Liver (tissue), 9 donors: ENCODE data around the gene ZNF827. TPM values are rescaled to one million over a fixed set of nuclear protein-coding genes. Genes with fewer than 3 reads are reported as not detected.

Experiments
- DNase-seq: peaks from one replicate; pipeline ENCODE4 v3.0.0-alpha.2; 2017; ENCODE audit warnings: low spot score
- H3K27ac ChIP-seq, 2 donors: one replicate each; pipeline ENCODE4 v1.7.0; 2013; ENCODE audit warnings: inconsistent platforms in 2 of 2, low read length in 2 of 2, control low read depth in 1 of 2, low read depth in 1 of 2, mild to moderate bottlenecking in 1 of 2
- H3K27me3 ChIP-seq, 4 donors: one replicate each; pipeline versions ENCODE4 v1.6.1 to v1.7.0; 2013; ENCODE audit warnings: low read length in 3 of 4, inconsistent platforms in 1 of 4, mild to moderate bottlenecking in 1 of 4, moderate library complexity in 1 of 4; ENCODE audit not compliant: control insufficient read depth in 4 of 4, insufficient read depth in 4 of 4
- H3K36me3 ChIP-seq, 4 donors: one replicate each; pipeline versions ENCODE4 v1.6.1 to v1.7.0; 2013; ENCODE audit warnings: low read length in 3 of 4, mild to moderate bottlenecking in 3 of 4, low read depth in 1 of 4, moderate library complexity in 1 of 4; ENCODE audit not compliant: control insufficient read depth in 4 of 4, insufficient read depth in 3 of 4
- H3K4me1 ChIP-seq, 4 donors: one replicate each; pipeline versions ENCODE4 v1.6.1 to v1.7.0; 2013; ENCODE audit warnings: low read length in 3 of 4, mild to moderate bottlenecking in 3 of 4, moderate library complexity in 1 of 4; ENCODE audit not compliant: control insufficient read depth in 4 of 4, insufficient read depth in 4 of 4
- H3K4me3 ChIP-seq, 3 donors: one replicate each; pipeline versions ENCODE4 v1.6.1 to v1.7.0; 2013; ENCODE audit warnings: low read length in 3 of 3, control low read depth in 1 of 3, low read depth in 1 of 3, mild to moderate bottlenecking in 1 of 3
- H3K9ac ChIP-seq, 2 donors: one replicate each; pipeline ENCODE4 v1.7.0; 2013; ENCODE audit warnings: low read length in 2 of 2, mild to moderate bottlenecking in 2 of 2, moderate library complexity in 2 of 2, control low read depth in 1 of 2, low read depth in 1 of 2
- H3K9me3 ChIP-seq, 4 donors: one replicate each; pipeline versions ENCODE4 v1.6.1 to v1.7.0; 2013; ENCODE audit warnings: low read length in 3 of 4; ENCODE audit not compliant: control insufficient read depth in 4 of 4
- ATF3 ChIP-seq: IDR thresholded peaks from 2 replicates; pipeline ENCODE4 v1.6.1; 2016; ENCODE audit warnings: antibody characterized with exemption
- CTCF ChIP-seq: fragments of 150-350 bp; IDR thresholded peaks from 2 replicates; pipeline ENCODE4 v1.5.1; 2017; ENCODE audit warnings: improper control_type of control experiment, low read depth, low read length; ENCODE audit not compliant: missing input control
- FOXA1 ChIP-seq: IDR thresholded peaks from 2 replicates; pipeline ENCODE4 v1.6.1; 2016; ENCODE audit warnings: antibody characterized with exemption
- FOXA2 ChIP-seq: IDR thresholded peaks from 2 replicates; pipeline ENCODE4 v1.6.1; 2016; ENCODE audit warnings: antibody characterized with exemption
- GABPA ChIP-seq, 2 donors: IDR thresholded peaks in 1 of 2; conservative IDR thresholded peaks in 1 of 2; 2 replicates each; pipeline ENCODE4 v1.6.1; 2016; ENCODE audit warnings: antibody characterized with exemption in 2 of 2, mild to moderate bottlenecking in 1 of 2, moderate library complexity in 1 of 2
- HNF4A ChIP-seq, 2 donors: conservative IDR thresholded peaks; 2 replicates each; pipeline ENCODE4 v1.6.1; 2016; ENCODE audit warnings: antibody characterized with exemption in 2 of 2, mild to moderate bottlenecking in 2 of 2
- HNF4G ChIP-seq: IDR thresholded peaks from 2 replicates; pipeline ENCODE4 v1.6.1; 2016; ENCODE audit warnings: antibody characterized with exemption
- JUND ChIP-seq, 2 donors: IDR thresholded peaks; 2 replicates each; pipeline ENCODE4 v1.6.1; 2016; ENCODE audit warnings: antibody characterized with exemption in 2 of 2
- NR2F2 ChIP-seq: IDR thresholded peaks from 2 replicates; pipeline ENCODE4 v1.6.1; 2016; ENCODE audit warnings: antibody characterized with exemption
- RAD21 ChIP-seq, 2 donors: IDR thresholded peaks; 2 replicates each; pipeline ENCODE4 v1.6.1; 2016; ENCODE audit warnings: antibody characterized with exemption in 2 of 2, mild to moderate bottlenecking in 2 of 2
- REST ChIP-seq: IDR thresholded peaks from 2 replicates; pipeline ENCODE4 v1.6.1; 2016; ENCODE audit warnings: antibody characterized with exemption, mild to moderate bottlenecking
- RXRA ChIP-seq, 2 donors: IDR thresholded peaks; 2 replicates each; pipeline ENCODE4 v1.6.1; 2017 to 2018; ENCODE audit warnings: antibody characterized with exemption in 2 of 2, mild to moderate bottlenecking in 1 of 2
- SP1 ChIP-seq: IDR thresholded peaks from 2 replicates; pipeline ENCODE4 v1.6.1; 2018; ENCODE audit warnings: antibody characterized with exemption, mild to moderate bottlenecking
- TAF1 ChIP-seq: conservative IDR thresholded peaks from 2 replicates; pipeline ENCODE4 v1.6.1; 2016; ENCODE audit warnings: antibody characterized with exemption, mild to moderate bottlenecking
- YY1 ChIP-seq: IDR thresholded peaks from 2 replicates; pipeline ENCODE4 v1.6.1; 2016; ENCODE audit warnings: antibody characterized with exemption, mild to moderate bottlenecking
- WGBS: extraction: QIAGEN DNeasy Blood & Tissue Kit; methylation state at CpG from one replicate; pipeline ENCODE4 v1.1.7; 2013; 5-methylcytosine and 5-hydroxymethylcytosine counted together
- polyA plus RNA-seq, 2 donors: library from polyadenylated mRNA; stranded (reverse) in 1 of 2; unstranded in 1 of 2; fragments of 200-250 nt in 1 of 2; fragments of >200 nt in 1 of 2; fragmentation: Nextera tagmentation in 1 of 2; extraction: Ambion mirVana in 1 of 2; gene quantifications; one replicate each; pipeline versions ENCODE4 v1.2.1 to v1.2.3, GENCODE V29; 2013 to 2015
- total RNA-seq, 2 donors: library from RNA; depleted of rRNA; stranded (reverse); fragments of >200 nt; gene quantifications; one replicate each; pipeline ENCODE4 v1.2.3, GENCODE V29; 2014
- TF ChIP-seq, protein P1 (sequence below): IDR thresholded peaks from 2 replicates; pipeline ENCODE4 v1.6.1; 2016; ENCODE audit warnings: antibody characterized with exemption
- TF ChIP-seq, protein P2 (sequence below): IDR thresholded peaks from 2 replicates; pipeline ENCODE4 v1.6.1; 2016; ENCODE audit warnings: antibody characterized with exemption
- donor health status: healthy.
- donor health status: healthy.
- donor health status: healthy.
- donor health status: healthy.
- donor health status: healthy.

Gene ZNF827
- total and polyA plus RNA-seq, 4 donors, result 0.46 to 2.9 (median 1.2) TPM

DNA sequence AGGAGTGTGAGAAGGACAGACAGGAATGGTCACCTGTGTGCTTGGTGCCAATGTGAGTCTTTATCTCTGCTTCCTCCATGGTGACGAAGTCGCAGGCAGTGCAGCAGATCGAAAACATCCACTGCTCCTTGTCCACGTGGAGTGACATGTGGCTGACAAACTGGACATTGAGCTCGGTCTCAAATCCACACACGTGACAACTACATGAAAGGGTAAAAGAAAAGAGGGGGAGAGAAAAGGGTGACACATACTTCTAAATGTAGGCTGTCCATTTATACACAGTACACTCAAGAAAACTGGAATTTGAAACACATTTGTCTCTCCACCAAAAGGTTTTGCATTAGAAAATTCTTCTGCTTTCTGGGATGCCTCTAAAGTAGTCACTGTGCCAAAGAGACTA lies 164.2 kb downstream of the ZNF827 start:
- TF ChIP-seq, protein P1, sequence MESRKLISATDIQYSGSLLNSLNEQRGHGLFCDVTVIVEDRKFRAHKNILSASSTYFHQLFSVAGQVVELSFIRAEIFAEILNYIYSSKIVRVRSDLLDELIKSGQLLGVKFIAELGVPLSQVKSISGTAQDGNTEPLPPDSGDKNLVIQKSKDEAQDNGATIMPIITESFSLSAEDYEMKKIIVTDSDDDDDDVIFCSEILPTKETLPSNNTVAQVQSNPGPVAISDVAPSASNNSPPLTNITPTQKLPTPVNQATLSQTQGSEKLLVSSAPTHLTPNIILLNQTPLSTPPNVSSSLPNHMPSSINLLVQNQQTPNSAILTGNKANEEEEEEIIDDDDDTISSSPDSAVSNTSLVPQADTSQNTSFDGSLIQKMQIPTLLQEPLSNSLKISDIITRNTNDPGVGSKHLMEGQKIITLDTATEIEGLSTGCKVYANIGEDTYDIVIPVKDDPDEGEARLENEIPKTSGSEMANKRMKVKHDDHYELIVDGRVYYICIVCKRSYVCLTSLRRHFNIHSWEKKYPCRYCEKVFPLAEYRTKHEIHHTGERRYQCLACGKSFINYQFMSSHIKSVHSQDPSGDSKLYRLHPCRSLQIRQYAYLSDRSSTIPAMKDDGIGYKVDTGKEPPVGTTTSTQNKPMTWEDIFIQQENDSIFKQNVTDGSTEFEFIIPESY, result no peak
- no peak for TF ChIP-seq FOXA2
- no peak for TF ChIP-seq TAF1
- TF ChIP-seq CTCF, result no peak
- no peak for TF ChIP-seq ATF3
- TF ChIP-seq SP1, result no peak
- TF ChIP-seq JUND (IDR thresholded peaks at IDR 0.05), result no peak
- no peak for TF ChIP-seq YY1
- no peak for TF ChIP-seq HNF4G
- TF ChIP-seq HNF4A (conservative IDR thresholded peaks at IDR 0.05), result no peak
- TF ChIP-seq RXRA (IDR thresholded peaks at IDR 0.05), result no peak
- no peak for TF ChIP-seq RAD21 (IDR thresholded peaks at IDR 0.05)
- TF ChIP-seq, protein P2, sequence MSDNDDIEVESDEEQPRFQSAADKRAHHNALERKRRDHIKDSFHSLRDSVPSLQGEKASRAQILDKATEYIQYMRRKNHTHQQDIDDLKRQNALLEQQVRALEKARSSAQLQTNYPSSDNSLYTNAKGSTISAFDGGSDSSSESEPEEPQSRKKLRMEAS, result no peak
- no peak for TF ChIP-seq REST
- no peak for TF ChIP-seq GABPA (IDR thresholded peaks at IDR 0.05 in 1 of 2, conservative IDR thresholded peaks at IDR 0.05 in 1 of 2)
- no peak for TF ChIP-seq FOXA1
- TF ChIP-seq NR2F2, result no peak
- H3K27ac ChIP-seq, result no peak overlapping the region
- H3K9ac ChIP-seq, result no peak overlapping the region
- no peaks in the 10 kb centered on the region for H3K36me3 ChIP-seq
- H3K4me1 ChIP-seq, result no peaks in the 10 kb centered on the region
- no peaks in the 10 kb centered on the region for H3K9me3 ChIP-seq
- no peak for DNase-seq
- WGBS, result 93% methylated on average over 6 of the region's 6 CpGs
- H3K4me3 ChIP-seq, result no peak overlapping the region
- no peaks in the 10 kb centered on the region for H3K27me3 ChIP-seq
